GM10248 (cell line): ENCODE measurements around the gene SPAG8.

ENCODE experiments used
- CTCF ChIA-PET: fragments of 300-600 bp; sonication (Branson Sonifier 250); formaldehyde crosslinking; extraction: SDS; loops from one replicate; lab custom pipeline; 2021; ENCODE audit warnings: antibody characterized with exemption; lab: Yijun Ruan, JAX
- POLR2A ChIA-PET: fragments of 350-650 bp; sonication (Branson Sonifier 250); formaldehyde crosslinking; extraction: SDS; loops from one replicate; lab custom pipeline; 2020; ENCODE audit warnings: antibody characterized with exemption; lab: Yijun Ruan, JAX
- DNase-seq: peaks from one replicate; pipeline ENCODE4 v3.0.0; 2012; ENCODE audit errors: extremely low spot score
- CTCF ChIP-seq: IDR thresholded peaks from 2 replicates; pipeline ENCODE4 v1.5.1; 2012; ENCODE audit warnings: mild to moderate bottlenecking, low read depth; ENCODE audit errors: extremely low read depth, missing control alignments, control extremely low read depth

Gene SPAG8

GRCh38 chr9:35806101-35806500 is 6.0 kb downstream of the SPAG8 start:
- CTCF ChIA-PET, result interaction anchor here (0.9 to 13.0 kb wide), 5 partner anchors 16 to 97 kb away, joined by 3 to 72 read pairs (median 3); no protein-coding TSS in a partner anchor
- DNase-seq, result no peak
- POLR2A ChIA-PET, result no interaction called here
- no peak for TF ChIP-seq CTCF

GRCh38 chr9:35801328-35802128 is 10.5 kb downstream of the SPAG8 start:
- no peak for TF ChIP-seq CTCF
- no peak for DNase-seq
- ChIA-PET POLR2A (no interaction called here), CTCF (interaction anchor here (1.3 to 13.0 kb wide), 4 partner anchors 10 to 81 kb away, joined by 3 to 72 read pairs (median 30); partner anchors contain the start of genes HINT2 and SPAG8)

GRCh38 chr9:35800530-35800929 is 11.5 kb downstream of the SPAG8 start:
- no peak for TF ChIP-seq CTCF
- ChIA-PET CTCF (interaction anchor here (1.2 to 13.0 kb wide), 5 partner anchors 11 to 82 kb away, joined by 3 to 72 read pairs (median 14); partner anchors contain the start of genes GBA2, HINT2, RGP1 and SPAG8), POLR2A (no interaction called here)
- no peak for DNase-seq

- CTCF ChIA-PET, result interaction anchor here (3.7 to 13.0 kb wide), 3 partner anchors 9 to 27 kb away, joined by 14 to 72 read pairs (median 47); partner anchors contain the start of genes HINT2 and SPAG8
These were observed 13.2 kb downstream of the SPAG8 start for GRCh38 chr9:35798658-35799374.

GRCh38 chr9:35797311-35798109 is 14.6 kb downstream of the SPAG8 start:
- no peak for DNase-seq
- POLR2A ChIA-PET, result interaction anchor here (0.5 kb wide), 1 partner anchor 1955 kb away, joined by 8 read pairs; no protein-coding TSS in a partner anchor
- TF ChIP-seq CTCF, result no peak
- CTCF ChIA-PET, result interaction anchor here (0.7 to 13.0 kb wide), 8 partner anchors 8 to 100 kb away, joined by 3 to 72 read pairs (median 8); partner anchors contain the start of genes HINT2 and SPAG8

More at GRCh38 chr9:35798658-35799374, 13.2 kb downstream of the SPAG8 start:
- no peak for TF ChIP-seq CTCF
- POLR2A ChIA-PET, result no interaction called here
- DNase-seq, result no peak
